GM19099 (cell line): Measurements from ENCODE around the gene RICTOR.
A peak's percentile ranks its signal among the peaks of the same experiment; 100 is the strongest.

Experiments used
- POLR2A ChIP-seq: IDR thresholded peaks from 3 replicates; pipeline ENCODE4 v1.6.1; 2011; ENCODE audit warnings: low read depth; ENCODE audit not compliant: insufficient read length; ENCODE audit errors: extremely low read depth

Gene RICTOR

DNA sequence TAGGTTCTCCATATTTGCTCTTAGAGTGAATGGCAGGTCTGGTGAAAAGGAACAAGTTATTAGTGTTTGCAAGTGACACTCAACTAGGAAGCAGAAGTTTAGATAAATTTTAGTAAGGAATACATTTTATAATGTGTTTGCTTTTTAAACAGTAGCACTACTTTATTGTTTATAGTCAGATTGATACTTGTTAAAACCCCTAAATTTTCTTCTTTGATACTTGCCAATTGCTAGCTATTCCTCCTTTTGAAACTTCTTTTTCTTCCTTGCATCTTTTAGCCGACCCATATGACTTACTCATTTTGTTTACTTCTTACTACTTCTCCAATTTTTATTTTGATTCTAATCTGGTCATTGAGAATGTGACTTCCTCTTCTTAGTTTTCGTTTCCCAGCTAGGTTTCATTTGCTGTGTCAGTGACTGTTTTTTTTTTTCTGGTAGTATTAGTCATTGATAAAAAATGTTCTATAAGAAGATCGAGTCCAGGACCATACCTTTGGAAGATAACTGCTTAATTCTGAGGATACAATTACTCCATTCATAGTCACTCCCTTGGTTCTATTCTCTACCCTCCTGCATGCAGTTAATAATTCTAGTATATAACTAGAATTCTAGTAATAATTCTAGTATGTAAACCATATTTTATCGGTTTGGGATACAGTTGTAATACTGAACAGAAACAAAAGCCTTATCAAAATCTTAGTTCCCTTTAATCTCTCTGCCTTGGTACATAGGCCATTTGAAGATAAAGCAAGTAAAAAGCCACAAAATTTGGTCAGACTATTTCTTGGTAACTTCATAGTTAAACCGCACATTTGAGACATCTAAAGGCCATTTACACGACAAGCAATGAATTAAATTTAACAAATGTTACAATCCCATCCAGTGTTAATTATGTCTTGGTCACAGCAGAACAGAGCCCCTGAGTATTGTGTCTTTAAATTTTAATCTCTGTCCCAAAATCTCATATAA is 2.8 kb upstream of the RICTOR start:
- no peak for TF ChIP-seq POLR2A

GRCh38 chr5:39076101-39076756 is 2.0 kb upstream of the RICTOR start:
- TF ChIP-seq POLR2A, result no peak

DNA sequence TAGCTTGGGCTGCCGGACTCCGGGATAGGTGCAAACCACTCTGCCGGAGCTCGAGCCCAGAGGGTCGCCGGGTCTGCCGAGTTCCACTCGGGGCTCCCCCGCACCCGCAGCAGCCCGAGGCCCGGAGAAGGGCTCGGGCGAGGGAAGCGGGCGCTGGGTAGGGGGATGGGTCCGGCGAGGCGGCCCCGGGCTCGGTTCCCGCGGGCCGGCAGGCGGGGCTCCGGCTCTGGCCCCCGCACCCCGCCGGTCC is 507 bp downstream of the RICTOR start:
- TF ChIP-seq POLR2A, result no peak

DNA sequence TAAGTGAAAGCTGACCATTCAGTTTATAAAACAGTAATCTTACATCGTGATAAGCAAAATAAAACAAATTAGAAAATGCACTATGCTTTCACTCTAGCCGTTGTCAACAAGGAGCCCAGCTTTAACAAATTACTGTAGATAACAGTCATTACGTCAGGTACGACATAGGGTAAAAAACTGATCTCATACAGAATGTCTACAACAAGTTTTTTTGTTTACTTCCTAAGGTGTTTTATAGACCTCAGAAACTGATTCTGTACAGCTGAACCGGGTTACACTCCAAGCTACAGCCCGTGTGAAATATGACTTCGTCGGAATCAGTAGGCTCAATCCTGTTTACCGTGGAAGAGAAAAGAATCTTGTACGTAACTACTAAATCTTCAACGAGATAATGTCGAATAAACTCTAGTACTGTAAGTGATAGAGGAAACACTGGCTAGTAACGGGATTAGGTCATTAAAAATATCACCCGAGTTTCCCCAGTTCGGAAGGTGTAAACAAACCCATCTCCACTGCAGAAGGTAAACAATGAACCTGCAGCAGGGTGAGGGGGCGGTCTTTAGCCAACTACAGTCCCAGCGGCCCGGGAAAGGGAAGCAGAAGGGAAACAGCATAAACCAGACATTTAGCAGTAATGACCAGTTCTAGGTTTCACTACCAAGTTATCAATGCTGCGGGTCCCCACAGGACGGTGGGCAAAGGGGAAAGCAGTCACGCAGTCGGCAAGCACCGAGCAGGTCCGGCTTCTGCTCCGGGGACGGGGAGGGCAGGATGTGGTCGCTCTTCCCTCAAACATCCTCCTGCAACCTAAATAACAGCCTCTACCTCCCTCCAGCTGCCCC is 1.1 kb downstream of the RICTOR start:
- TF ChIP-seq POLR2A, result peak; percentile 54

- no peak for TF ChIP-seq POLR2A
Observed at GRCh38 chr5:39068099-39068498, 6.1 kb downstream of the RICTOR start.

- TF ChIP-seq POLR2A, result no peak
Observed at GRCh38 chr5:39064450-39064849, 9.7 kb downstream of the RICTOR start.

DNA sequence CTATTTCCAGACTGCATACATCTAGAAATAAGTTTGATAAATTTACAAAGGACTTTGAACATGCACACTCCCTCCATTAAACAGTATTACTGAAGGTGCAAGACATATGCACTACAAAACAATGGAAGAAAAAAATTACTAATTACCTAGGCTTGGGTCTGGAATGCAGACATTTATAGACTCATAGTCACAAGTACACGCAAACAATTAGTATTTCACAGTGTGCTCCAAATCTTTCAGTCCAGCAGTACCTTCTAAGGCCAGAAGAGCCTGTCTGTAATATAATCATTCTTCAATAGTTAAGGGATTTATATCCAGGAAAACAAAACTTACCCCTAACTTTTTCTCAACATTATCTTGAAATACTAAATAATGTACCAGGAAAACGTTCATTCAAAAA is 11.2 kb downstream of the RICTOR start:
- TF ChIP-seq POLR2A, result no peak

GRCh38 chr5:39062530-39062929 is 11.7 kb downstream of the RICTOR start:
- no peak for TF ChIP-seq POLR2A

GRCh38 chr5:39062104-39062503 is 12.1 kb downstream of the RICTOR start:
- TF ChIP-seq POLR2A, result no peak

DNA sequence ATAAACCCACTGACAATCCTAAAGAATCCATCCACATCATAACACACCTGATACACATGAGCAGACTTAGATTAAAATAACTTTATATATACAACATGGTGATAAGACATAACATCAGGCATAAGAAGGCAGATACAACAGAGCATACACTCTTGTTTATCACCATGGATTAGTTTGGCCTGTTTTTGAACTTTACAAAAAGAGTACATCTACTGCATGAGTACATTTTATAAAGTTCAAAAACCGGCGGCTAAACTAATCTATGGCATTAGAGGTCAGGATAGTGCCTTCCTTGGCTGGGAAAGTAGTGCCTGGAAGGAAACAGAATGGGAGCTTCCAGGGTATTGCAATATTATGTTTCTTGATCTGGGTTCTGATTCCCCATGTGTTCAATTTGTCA is 15.1 kb downstream of the RICTOR start:
- TF ChIP-seq POLR2A, result no peak

- no peak for TF ChIP-seq POLR2A
Observed at GRCh38 chr5:39058178-39058921, 15.8 kb downstream of the RICTOR start.

DNA sequence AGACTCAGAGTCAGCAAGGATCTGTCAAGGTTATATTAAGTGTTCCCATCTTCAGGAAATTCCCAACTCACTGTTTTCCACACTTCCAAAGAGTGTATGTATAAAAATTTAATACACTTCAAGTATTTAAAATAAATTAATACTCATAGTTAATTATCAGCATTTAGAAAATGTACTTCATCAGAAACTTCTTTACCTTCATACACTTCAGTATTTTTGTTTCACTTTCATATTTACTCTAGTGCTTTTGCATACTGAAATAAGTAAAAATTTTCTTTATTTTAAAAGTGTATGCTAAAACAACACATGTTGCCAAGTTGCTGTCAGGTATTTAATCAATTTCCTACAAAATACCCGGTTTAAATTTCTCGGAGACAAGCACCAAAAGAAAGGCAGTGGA is 16.5 kb downstream of the RICTOR start:
- TF ChIP-seq POLR2A, result no peak

DNA sequence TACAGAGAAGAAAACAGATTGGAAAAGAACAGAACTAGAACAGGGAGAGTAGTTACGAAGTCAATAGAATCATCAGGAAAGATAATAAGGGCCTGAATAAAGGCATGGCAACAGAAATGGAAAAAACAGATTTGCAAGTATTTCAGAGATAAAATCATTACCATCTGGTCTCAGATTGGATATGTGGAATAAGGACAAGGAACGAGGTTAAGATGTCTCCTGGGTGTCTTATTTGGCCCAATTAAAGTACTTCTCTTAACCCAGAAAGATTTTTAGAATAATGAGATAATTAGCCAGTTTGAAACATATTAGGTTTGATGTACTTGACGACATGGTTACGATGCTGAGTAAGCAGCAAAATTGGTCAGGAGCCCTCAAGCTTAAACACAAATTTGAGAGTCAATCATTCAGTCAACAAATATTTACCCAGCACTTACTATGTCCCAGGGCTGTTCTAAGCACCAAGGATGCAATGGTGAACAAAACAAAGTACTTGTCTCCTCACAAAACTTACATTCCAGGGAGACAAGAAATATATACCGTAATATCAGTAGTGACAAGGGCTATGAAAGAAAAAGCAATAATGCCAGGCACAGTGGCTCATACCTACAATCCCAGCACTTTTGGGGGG is 18.3 kb downstream of the RICTOR start:
- TF ChIP-seq POLR2A, result no peak

- no peak for TF ChIP-seq POLR2A
Observed at GRCh38 chr5:39055027-39055767, 19.0 kb downstream of the RICTOR start.

- TF ChIP-seq POLR2A, result no peak
Observed at GRCh38 chr5:39053189-39053588, 21.0 kb downstream of the RICTOR start.
